Rectal smooth muscle tissue (tissue), 1 donor: ENCODE measurements around the gene MYO18B.

Experiments used
- H3K27ac ChIP-seq: one replicate; pipeline ENCODE4 v1.7.0; 2013; ENCODE audit warnings: low read depth, low read length, inconsistent platforms
- H3K27me3 ChIP-seq: one replicate; pipeline ENCODE4 v1.7.0; 2013; ENCODE audit warnings: low read length; ENCODE audit not compliant: control insufficient read depth, insufficient read depth
- H3K36me3 ChIP-seq: one replicate; pipeline ENCODE4 v1.7.0; 2013; ENCODE audit warnings: low read length; ENCODE audit not compliant: control insufficient read depth, insufficient read depth
- H3K4me1 ChIP-seq: one replicate; pipeline ENCODE4 v1.7.0; 2013; ENCODE audit warnings: low read length; ENCODE audit not compliant: control insufficient read depth, insufficient read depth
- H3K4me3 ChIP-seq: one replicate; pipeline ENCODE4 v1.7.0; 2013; ENCODE audit warnings: low read length
- H3K9ac ChIP-seq: one replicate; pipeline ENCODE4 v1.7.0; 2013; ENCODE audit warnings: low read length

MYO18B gene

DNA sequence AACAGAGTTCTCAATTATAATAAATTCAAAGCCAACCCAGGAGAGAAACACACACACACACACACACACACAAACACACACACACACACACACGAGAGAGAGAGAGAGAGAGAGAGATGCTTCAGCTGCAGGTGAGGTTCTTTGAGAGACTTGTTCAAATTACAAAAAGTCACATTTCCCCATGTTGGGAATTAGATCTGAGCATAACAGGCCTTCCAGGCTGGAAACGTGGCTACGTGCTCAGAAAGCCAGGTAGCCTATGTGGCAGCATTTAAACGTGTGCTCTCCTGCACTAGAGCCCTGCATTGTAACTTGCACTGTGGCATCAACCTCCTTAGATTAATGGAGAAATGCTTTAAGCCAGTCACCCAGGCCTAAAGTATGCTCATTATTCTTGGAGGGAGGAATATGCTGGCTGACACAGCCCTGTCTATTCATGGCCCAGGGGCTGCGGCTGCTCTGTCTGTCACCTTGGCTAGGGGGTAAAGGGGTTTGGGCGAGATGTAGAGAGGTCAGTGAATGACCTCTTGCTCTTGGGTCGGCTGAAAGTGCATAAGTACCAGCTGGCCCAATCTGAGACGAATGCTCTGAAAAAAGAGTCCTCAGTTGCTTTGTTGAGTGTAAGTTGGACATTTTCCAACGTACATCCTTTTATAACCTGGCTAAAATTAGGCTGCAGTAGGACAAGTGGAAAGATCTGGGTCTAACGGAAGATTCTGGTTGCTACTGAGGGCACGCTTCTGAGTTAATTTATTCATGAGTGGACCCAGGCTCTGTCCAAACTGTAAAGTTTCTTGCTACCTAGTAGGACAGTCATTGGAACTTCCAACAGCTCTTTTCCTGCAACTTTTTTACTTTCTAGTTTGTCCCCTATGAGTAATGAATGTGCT lies 256.1 kb downstream of the MYO18B start:
- Histone ChIP-seq H3K4me1 (no peaks in the 10 kb centered on the region), H3K27me3 (no peaks in the 10 kb centered on the region), H3K4me3 (no peak overlapping the region), H3K9ac (no peak overlapping the region), H3K36me3 (no peaks in the 10 kb centered on the region), H3K27ac (no peak overlapping the region)

DNA sequence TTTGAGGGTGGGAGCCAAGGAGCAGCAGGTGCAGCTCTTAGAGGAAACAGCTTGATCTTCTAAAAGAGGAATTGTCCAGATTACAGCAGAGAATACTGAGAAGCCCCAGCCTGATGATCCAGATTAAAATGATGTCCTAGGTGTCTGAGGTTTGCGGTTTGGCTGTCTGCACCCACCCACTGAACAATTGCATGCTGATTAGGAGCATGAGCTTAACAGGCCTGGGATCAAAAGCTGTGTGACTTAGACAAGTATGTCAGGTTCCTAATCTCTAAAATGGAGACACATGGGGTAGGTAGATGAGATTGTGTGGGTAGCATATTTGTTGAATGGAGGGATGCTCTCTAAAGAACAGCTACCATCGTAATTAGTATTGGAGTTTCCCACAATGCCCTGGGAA lies 260.5 kb downstream of the MYO18B start:
- Histone ChIP-seq H3K4me3 (no peak overlapping the region), H3K27me3 (no peaks in the 10 kb centered on the region), H3K4me1 (no peaks in the 10 kb centered on the region), H3K27ac (no peak overlapping the region), H3K9ac (no peak overlapping the region), H3K36me3 (no peaks in the 10 kb centered on the region)

DNA sequence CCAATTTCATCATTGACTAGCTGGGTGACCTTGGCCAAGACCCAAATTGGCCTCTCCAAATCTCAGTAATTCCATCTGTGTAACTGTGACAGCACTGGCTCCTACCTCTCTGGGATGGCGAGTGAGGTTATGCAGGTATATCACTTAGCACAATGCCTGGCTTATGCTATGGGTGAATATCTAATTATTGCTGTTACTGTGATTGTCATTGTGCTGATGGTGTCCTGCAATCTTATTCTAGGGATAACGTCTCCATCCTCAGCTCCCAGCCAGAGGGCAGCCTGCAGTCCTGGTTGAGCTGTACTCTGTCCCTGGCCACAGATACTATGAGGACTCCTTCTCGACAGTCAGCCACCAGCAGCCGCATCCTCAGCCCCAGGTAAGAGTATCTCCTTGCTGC lies 262.5 kb downstream of the MYO18B start:
- no peaks in the 10 kb centered on the region for H3K27me3 ChIP-seq
- no peaks in the 10 kb centered on the region for H3K36me3 ChIP-seq
- no peaks in the 10 kb centered on the region for H3K4me1 ChIP-seq
- H3K27ac ChIP-seq, result no peak overlapping the region
- no peak overlapping the region for H3K4me3 ChIP-seq
- H3K9ac ChIP-seq, result no peak overlapping the region

DNA sequence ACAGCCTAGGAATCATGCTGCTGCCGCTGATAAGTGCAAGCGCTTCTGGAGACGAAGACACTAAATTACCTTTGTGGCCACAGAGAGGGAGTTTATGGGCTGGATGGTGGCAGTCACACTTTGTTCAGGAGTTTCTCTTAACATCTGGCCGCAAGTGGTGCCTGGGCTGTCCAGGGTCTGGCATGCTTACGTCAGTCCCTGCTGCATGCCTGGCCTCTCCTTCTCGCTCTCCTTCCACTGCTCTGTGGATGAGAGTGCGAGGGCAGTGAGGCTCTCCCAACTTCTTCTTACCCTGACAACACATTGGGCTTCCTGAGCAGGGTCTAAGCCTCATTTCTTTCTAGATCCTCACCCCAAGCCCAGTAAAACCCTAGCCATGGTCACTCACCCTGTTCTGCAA lies 266.6 kb downstream of the MYO18B start:
- Histone ChIP-seq H3K4me1 (no peaks in the 10 kb centered on the region), H3K36me3 (no peaks in the 10 kb centered on the region), H3K27me3 (no peaks in the 10 kb centered on the region), H3K4me3 (no peak overlapping the region), H3K9ac (no peak overlapping the region), H3K27ac (no peak overlapping the region)

DNA sequence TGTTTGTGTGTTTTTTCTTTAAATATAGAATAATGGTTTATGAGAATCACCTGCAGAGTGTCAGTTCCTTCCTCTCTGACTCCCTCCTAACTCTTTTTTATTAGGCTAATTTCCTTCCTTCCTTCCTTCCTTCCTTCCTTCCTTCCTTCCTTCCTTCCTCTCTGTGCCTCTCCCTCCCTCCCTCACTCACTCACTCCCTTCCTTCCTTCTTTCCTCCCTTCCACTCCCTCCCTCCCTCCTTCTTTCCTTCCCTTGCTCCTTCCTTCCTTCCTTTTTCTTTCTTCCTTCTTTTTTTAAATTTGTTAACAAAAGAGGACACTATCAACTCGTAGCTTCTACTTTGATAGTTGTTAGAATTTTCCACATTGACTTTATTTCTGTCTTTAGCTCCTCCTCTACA lies 274.9 kb downstream of the MYO18B start:
- Histone ChIP-seq H3K4me3 (no peak overlapping the region), H3K9ac (no peak overlapping the region), H3K36me3 (no peaks in the 10 kb centered on the region), H3K27ac (no peak overlapping the region), H3K27me3 (no peaks in the 10 kb centered on the region), H3K4me1 (no peaks in the 10 kb centered on the region)

DNA sequence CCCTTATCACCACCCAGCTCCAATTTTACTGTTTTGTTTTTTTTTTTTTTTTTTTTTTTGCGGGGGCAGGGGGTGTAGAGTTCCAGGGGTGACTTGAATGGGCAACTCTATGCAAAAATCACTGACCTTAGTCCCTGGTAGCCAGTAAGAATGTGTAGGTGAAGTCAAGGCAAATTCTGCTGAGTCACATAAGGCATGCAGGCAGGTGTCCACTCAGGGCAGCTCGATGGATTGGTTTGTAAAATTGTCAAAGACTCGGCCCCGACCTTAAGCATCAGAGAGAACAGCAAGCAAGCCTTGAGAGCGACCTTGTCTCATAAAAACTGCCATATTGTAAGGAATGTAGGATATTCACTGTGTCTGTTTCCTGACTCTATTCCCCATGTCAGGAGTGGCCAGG lies 275.9 kb downstream of the MYO18B start:
- Histone ChIP-seq H3K27ac (no peak overlapping the region), H3K36me3 (no peaks in the 10 kb centered on the region)

DNA sequence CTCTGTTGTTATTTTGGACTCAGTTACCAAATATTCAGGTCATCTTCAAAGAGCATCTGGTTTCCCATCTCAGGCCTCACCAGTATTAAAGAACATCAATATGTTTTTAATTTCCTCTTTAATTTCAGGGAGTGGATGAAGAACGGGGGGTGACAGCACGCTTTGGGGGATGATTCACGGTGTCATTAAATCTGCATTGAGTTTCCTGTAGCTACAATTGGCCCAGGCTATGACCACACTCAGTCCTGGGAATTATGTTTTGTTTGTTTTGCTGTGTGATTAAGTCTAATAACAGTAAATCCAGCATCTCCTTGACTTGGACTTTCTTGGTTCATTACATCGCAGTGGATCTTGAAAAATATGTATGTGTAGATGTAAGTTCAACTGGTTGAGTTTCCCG lies 277.6 kb downstream of the MYO18B start:
- H3K27ac ChIP-seq, result no peak overlapping the region
- no peaks in the 10 kb centered on the region for H3K27me3 ChIP-seq
- H3K4me3 ChIP-seq, result no peak overlapping the region
- no peaks in the 10 kb centered on the region for H3K36me3 ChIP-seq
- no peak overlapping the region for H3K9ac ChIP-seq
- no peaks in the 10 kb centered on the region for H3K4me1 ChIP-seq

More for the DNA sequence above, 275.9 kb downstream of the MYO18B start:
- Histone ChIP-seq H3K4me1 (no peaks in the 10 kb centered on the region), H3K27me3 (no peaks in the 10 kb centered on the region), H3K9ac (no peak overlapping the region), H3K4me3 (no peak overlapping the region)

DNA sequence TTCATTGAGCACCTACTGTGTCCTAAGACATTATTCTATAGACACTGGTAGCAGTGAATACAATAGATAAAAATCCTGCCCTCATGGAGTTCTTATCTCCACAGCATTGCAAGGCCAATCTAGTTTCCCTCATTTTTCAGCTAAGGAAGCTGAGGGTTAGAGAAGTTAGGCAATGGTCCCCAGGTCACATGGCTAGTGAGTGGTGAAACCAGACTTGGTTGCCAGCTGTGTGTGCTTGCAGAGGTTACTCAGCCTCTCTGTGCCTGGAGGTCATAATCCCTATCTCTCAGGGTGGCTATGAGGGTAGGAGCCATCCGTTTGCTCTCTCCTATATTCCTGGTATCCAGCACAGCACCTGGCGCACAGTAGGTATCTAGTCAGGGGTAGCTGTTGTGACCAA lies 279.5 kb downstream of the MYO18B start:
- H3K9ac ChIP-seq, result no peak overlapping the region
- H3K27me3 ChIP-seq, result no peaks in the 10 kb centered on the region
- H3K4me1 ChIP-seq, result no peaks in the 10 kb centered on the region
- no peak overlapping the region for H3K4me3 ChIP-seq
- H3K36me3 ChIP-seq, result no peaks in the 10 kb centered on the region
- H3K27ac ChIP-seq, result no peak overlapping the region

DNA sequence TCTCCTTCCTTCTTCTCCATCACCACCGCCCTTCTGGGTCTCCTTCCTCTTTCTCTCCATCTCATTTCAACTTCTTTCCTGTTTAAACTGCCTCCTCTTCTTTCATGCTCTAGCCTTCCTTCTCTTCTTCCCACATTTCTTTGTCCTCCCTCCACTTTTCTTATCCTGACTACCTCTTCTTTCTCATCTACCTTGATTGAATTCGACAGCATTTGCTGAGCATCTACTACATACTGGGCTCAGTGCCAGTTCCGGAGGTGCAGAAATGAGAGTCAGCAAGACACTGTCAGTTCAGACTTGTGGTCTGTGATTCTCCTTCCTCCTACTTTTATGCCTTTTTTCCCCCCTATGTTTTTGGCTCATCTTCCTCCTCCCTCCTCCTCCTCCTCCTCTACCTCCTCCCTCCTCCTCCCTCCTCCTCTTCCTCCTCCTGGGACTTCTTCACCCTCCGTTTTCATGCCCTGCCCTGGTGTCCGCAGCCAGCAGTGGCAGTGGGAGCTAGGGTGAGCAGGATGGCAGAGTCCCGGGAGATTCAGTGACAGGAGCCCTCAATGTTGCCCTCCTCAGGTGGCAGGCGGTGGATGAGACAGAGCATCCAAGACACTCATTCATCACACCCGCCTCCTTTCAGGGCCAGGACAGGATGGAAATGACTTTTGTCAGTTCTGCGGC lies 281.3 kb downstream of the MYO18B start:
- H3K27me3 ChIP-seq, result no peaks in the 10 kb centered on the region
- H3K27ac ChIP-seq, result no peak overlapping the region
- no peak overlapping the region for H3K4me3 ChIP-seq
- H3K9ac ChIP-seq, result no peak overlapping the region
- no peaks in the 10 kb centered on the region for H3K36me3 ChIP-seq
- no peaks in the 10 kb centered on the region for H3K4me1 ChIP-seq

DNA sequence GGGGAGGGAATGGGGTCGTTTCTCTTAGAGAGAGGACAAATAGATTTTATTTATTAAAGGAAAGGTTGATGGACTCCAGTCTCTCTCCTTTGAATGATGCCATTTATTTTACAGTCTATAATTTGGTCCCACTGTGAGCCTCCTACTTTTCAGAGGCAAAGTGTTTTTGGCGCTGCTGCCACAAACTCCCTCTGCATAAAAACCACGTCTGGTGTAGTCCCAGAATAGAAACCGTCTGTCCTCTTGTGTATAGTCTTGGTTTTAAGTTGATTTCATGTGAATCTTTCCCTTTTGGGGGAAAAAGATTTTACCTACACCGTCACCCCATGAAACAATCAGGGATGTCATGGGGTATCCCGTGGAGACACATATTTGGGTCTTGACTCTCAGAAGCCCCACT lies 283.6 kb downstream of the MYO18B start:
- Histone ChIP-seq H3K36me3 (no peaks in the 10 kb centered on the region), H3K27ac (no peak overlapping the region), H3K4me3 (no peak overlapping the region), H3K9ac (no peak overlapping the region), H3K4me1 (no peaks in the 10 kb centered on the region), H3K27me3 (no peaks in the 10 kb centered on the region)

DNA sequence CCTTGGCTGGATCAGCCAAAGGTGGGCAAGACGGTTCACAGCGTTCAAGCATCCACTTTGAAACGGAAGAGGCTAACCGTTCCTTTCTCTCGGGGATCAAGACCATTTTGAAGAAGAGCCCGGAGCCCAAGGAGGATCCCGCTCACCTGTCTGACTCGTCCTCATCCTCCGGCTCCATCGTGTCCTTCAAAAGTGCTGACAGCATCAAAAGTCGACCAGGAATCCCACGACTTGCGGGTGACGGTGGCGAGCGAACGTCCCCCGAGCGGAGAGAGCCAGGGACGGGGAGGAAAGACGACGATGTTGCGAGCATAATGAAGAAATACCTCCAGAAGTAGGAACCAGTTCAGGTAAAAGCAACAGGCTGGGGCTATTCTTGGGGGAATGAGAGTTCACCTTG lies 285.4 kb downstream of the MYO18B start:
- H3K27ac ChIP-seq, result no peak overlapping the region
- H3K36me3 ChIP-seq, result no peaks in the 10 kb centered on the region
- no peaks in the 10 kb centered on the region for H3K27me3 ChIP-seq
- no peak overlapping the region for H3K4me3 ChIP-seq
- H3K9ac ChIP-seq, result no peak overlapping the region
- no peaks in the 10 kb centered on the region for H3K4me1 ChIP-seq

DNA sequence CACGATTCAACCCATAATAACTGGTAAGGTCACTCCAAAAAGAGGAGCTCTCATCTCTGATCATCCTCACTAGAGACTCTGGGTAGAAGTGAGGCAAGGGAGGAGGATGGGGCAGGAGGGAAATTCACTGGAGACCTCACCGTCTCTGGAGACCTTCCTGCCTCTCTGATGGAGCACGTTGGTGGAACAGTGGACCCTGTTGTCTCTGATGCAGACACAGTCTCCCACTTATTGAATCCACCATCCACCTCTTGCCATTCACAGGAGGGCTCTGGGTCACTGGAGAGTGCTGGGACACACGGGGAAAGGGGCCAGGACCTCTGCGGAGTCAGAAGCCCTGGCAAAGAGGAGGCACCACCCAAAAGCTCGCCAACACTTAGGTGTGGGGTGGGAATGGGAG lies 289.7 kb downstream of the MYO18B start:
- H3K9ac ChIP-seq, result no peak overlapping the region
- H3K4me1 ChIP-seq, result no peaks in the 10 kb centered on the region
- H3K27ac ChIP-seq, result no peak overlapping the region
- H3K36me3 ChIP-seq, result no peaks in the 10 kb centered on the region
- no peak overlapping the region for H3K4me3 ChIP-seq
- H3K27me3 ChIP-seq, result no peaks in the 10 kb centered on the region

DNA sequence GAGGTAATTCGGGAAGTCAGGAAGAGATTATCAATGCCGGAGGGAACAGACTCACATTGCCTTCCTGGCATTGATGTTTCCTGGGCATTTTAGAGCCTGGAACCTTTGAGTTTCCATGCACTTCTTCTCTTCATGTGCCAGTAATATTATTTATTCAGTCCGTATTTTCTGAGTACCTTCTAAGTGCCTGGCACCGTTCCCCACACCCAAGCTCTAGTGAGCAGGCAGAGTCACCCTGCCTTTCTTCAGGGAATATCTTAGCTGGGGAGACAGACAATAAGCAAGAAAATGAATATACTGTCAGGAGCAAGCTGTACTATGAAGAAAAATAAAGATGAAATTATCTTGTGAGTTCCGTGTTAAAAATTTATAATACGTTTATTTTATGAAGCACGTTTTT lies 291.1 kb downstream of the MYO18B start:
- no peaks in the 10 kb centered on the region for H3K27me3 ChIP-seq
- H3K4me3 ChIP-seq, result no peak overlapping the region
- no peak overlapping the region for H3K27ac ChIP-seq
- no peaks in the 10 kb centered on the region for H3K36me3 ChIP-seq
- H3K4me1 ChIP-seq, result no peaks in the 10 kb centered on the region
- no peak overlapping the region for H3K9ac ChIP-seq
